Measurements from ENCODE around the gene MAPKAPK2. TPM values are rescaled to one million over a fixed set of nuclear protein-coding genes. Genes with fewer than 3 reads are reported as not detected.

The MAPKAPK2 gene
- total RNA-seq, 1 experiment from 2014 or later = 51.1 TPM

GRCh38 chr1:206663362-206663761 is 21.3 kb upstream of the MAPKAPK2 start:
- ChIA-PET POLR2A (interaction anchor here (2.6 kb wide), 1 partner anchor 28 kb away, joined by 11 read pairs; the partner anchor contains the start of gene DYRK3), CTCF (interaction anchor here (1.0 to 6.8 kb wide), 21 partner anchors 8 to 319 kb away, joined by 3 to 71 read pairs (median 9); partner anchors contain the start of genes DYRK3, EIF2D and IKBKE), RAD21 (ENCODE audit: low non-redundant PET in 1 of 2, low total read pairs in 2 of 2, uncharacterized antibody in 2 of 2, unreplicated experiment in 2 of 2) (interaction anchor here (1.0 to 2.4 kb wide), 4 partner anchors 28 to 51 kb away, joined by 3 to 11 read pairs (median 9); partner anchors contain the start of genes DYRK3 (in 2 of the 2) and EIF2D (in 1 of the 2))
- no peak for TF ChIP-seq SIN3A (IDR thresholded peaks at IDR 0.05; ENCODE audit: low read depth)
- TF ChIP-seq, protein P1, sequence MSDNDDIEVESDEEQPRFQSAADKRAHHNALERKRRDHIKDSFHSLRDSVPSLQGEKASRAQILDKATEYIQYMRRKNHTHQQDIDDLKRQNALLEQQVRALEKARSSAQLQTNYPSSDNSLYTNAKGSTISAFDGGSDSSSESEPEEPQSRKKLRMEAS (IDR thresholded peaks at IDR 0.05) = no peak
- no peak for TF ChIP-seq TCF7L2 (IDR thresholded peaks at IDR 0.05; ENCODE audit: borderline replicate concordance, extremely low read depth, insufficient read depth, insufficient read length)
- no peak for TF ChIP-seq RAD21 (IDR thresholded peaks at IDR 0.05; ENCODE audit: low read depth)
- TF ChIP-seq, protein P2, sequence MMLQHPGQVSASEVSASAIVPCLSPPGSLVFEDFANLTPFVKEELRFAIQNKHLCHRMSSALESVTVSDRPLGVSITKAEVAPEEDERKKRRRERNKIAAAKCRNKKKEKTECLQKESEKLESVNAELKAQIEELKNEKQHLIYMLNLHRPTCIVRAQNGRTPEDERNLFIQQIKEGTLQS (IDR thresholded peaks at IDR 0.05) = no peak
- no peak for TF ChIP-seq EZH2phosphoT487 (IDR thresholded peaks at IDR 0.05; ENCODE audit: borderline replicate concordance)
- no peak for TF ChIP-seq ZNF274 (IDR thresholded peaks at IDR 0.05; ENCODE audit: low read depth, low read length)
- no peak for TF ChIP-seq EGR1 (IDR thresholded peaks at IDR 0.05; ENCODE audit: low read depth)
- TF ChIP-seq SRF (IDR thresholded peaks at IDR 0.05; ENCODE audit: low read depth) = no peak
- no peak for TF ChIP-seq ZFX (IDR thresholded peaks at IDR 0.05)
- TF ChIP-seq CEBPB (IDR thresholded peaks at IDR 0.05; ENCODE audit: low read depth) = no peak
- TF ChIP-seq YY1 (IDR thresholded peaks at IDR 0.05; ENCODE audit: extremely low read depth, insufficient replicate concordance, low read depth, low read length) = no peak
- TF ChIP-seq ZBTB33 (IDR thresholded peaks at IDR 0.05; ENCODE audit: extremely low read depth, insufficient replicate concordance, low read length) = no peak
- TF ChIP-seq ELF1 (IDR thresholded peaks at IDR 0.05; ENCODE audit: borderline replicate concordance, low read depth) = no peak
- TF ChIP-seq CBX3 (IDR thresholded peaks at IDR 0.05; ENCODE audit: low read depth) = no peak
- TF ChIP-seq POLR2A (IDR thresholded peaks at IDR 0.05; ENCODE audit: borderline replicate concordance, extremely low read depth, insufficient read depth, insufficient read length) = no peak
- DNase-seq (ENCODE audit: low read depth, low spot score) (no peak), ATAC-seq (no peak)
- no peaks in the 10 kb centered on the region for H3K9me3 ChIP-seq (ENCODE audit: control insufficient read depth in 1 of 2, insufficient read depth in 1 of 2, low read depth in 1 of 2, low read length in 2 of 2)
- H3K4me3 ChIP-seq (replicated peaks in 1 of 2; ENCODE audit: low read depth in 1 of 2, low read length in 2 of 2) = no peak overlapping the region
- H2AFZ ChIP-seq (ENCODE audit: low read depth, low read length, poor library complexity, severe bottlenecking) = no peak overlapping the region
- no peak overlapping the region for H3K9ac ChIP-seq (ENCODE audit: low read length)
- H3K36me3 ChIP-seq (ENCODE audit: control insufficient read depth in 1 of 2, insufficient read depth in 2 of 2, low read length in 2 of 2) = no peaks in the 10 kb centered on the region
- no peaks in the 10 kb centered on the region for H4K20me1 ChIP-seq (ENCODE audit: insufficient read depth)
- H3K4me2 ChIP-seq (ENCODE audit: low read length) = no peak overlapping the region
- no peaks in the 10 kb centered on the region for H3K79me2 ChIP-seq (ENCODE audit: insufficient read depth, low read length)
- H3K9me2 ChIP-seq (ENCODE audit: insufficient read depth) = no peaks in the 10 kb centered on the region
- no peak overlapping the region for H3K27ac ChIP-seq (ENCODE audit: low read depth, low read length)
- no TSS peak for BruUV-seq (replicated peaks)
- H3K27me3 ChIP-seq (ENCODE audit: insufficient read depth, low read length) = peaks cover 18% of the 10 kb centered on the region; the same call in 1 of the 2 replicates
- intact Hi-C loops (cut with micrococcal nuclease) = no loop called here
- no peaks in the 10 kb centered on the region; a peak in 1 of 4 replicates for H3K4me1 ChIP-seq (ENCODE audit: control insufficient read depth in 1 of 2, insufficient read depth in 2 of 2, low read length in 2 of 2)
